Ishikawa (cell line): Measurements from ENCODE around the gene CRX.

Experiments
- CEBPB ChIP-seq: IDR thresholded peaks from 2 replicates; pipeline ENCODE4 v1.6.1; 2012
- CREB1 ChIP-seq: IDR thresholded peaks from 2 replicates; pipeline ENCODE4 v1.6.1; 2012; ENCODE audit warnings: low read depth
- EGR1 ChIP-seq: IDR thresholded peaks from 2 replicates; pipeline ENCODE4 v1.6.1; 2012
- EP300 ChIP-seq: IDR thresholded peaks from 2 replicates; pipeline ENCODE4 v1.6.1; 2012; ENCODE audit warnings: borderline replicate concordance
- FOXM1 ChIP-seq: IDR thresholded peaks from 2 replicates; pipeline ENCODE4 v1.6.1; 2012; ENCODE audit warnings: low read depth, borderline replicate concordance
- MAX ChIP-seq: IDR thresholded peaks from 2 replicates; pipeline ENCODE4 v1.6.1; 2012
- NFIC ChIP-seq: IDR thresholded peaks from 2 replicates; pipeline ENCODE4 v1.6.1; 2012
- RAD21 ChIP-seq: IDR thresholded peaks from 2 replicates; pipeline ENCODE4 v1.6.1; 2012; ENCODE audit warnings: low read depth
- TAF1 ChIP-seq: IDR thresholded peaks from 2 replicates; pipeline ENCODE4 v1.6.1; 2012; ENCODE audit warnings: low read depth, mild to moderate bottlenecking
- TCF12 ChIP-seq: IDR thresholded peaks from 2 replicates; pipeline ENCODE4 v1.6.1; 2012; ENCODE audit warnings: low read depth
- TEAD4 ChIP-seq: IDR thresholded peaks from 2 replicates; pipeline ENCODE4 v1.6.1; 2012
- YY1 ChIP-seq: IDR thresholded peaks from 2 replicates; pipeline ENCODE4 v1.6.1; 2012; ENCODE audit warnings: low read depth
- ZBTB7A ChIP-seq: IDR thresholded peaks from 2 replicates; pipeline ENCODE4 v1.6.1; 2012; ENCODE audit warnings: low read depth
- TF ChIP-seq, protein P1 (sequence below): IDR thresholded peaks from 2 replicates; pipeline ENCODE4 v1.6.1; 2012; ENCODE audit warnings: low read depth, mild to moderate bottlenecking
- TF ChIP-seq, protein P2 (sequence below): IDR thresholded peaks from 2 replicates; pipeline ENCODE4 v1.6.1; 2012

The CRX gene

DNA sequence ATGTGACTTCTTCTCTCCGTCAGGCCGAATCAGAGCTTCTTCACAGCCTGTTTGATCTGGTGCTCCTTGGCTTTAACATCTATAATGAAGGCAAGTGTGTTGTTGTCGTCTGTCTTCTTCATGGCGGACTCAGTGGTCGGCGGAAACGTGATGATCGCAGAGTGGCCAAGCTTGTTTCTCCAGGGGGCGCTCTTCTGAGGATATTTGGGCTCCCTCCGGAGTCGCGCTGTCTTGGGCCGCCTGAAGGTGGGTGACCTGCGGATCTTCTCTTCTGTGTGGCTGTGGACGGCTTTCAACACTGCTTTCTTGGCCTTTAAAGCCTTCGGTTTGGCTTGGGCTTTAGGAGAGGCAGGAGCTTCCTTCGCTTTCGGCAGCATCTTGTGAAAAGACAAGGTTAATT is 27.2 kb upstream of the CRX start:
- no peak for TF ChIP-seq NFIC

DNA sequence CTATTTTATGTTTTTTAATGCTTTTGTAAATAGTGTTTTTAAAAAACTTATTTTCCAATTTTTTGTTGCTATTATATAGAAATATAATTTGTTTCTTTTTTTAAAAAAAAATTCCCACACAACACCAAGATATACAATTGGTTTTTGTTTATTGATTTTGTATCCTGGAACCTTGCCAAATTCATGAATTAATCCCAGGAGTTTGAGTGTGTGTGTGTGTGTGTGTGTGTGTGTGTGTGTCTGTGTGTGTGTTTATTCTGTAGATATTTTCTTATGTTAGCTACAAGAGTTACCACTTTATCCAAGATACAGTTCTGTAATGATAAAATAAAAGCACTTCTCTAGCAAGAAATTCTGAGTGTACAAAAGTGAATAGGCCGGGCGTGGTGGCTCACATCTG is 25.0 kb upstream of the CRX start:
- TF ChIP-seq EGR1, result no peak

- TF ChIP-seq, protein P1, sequence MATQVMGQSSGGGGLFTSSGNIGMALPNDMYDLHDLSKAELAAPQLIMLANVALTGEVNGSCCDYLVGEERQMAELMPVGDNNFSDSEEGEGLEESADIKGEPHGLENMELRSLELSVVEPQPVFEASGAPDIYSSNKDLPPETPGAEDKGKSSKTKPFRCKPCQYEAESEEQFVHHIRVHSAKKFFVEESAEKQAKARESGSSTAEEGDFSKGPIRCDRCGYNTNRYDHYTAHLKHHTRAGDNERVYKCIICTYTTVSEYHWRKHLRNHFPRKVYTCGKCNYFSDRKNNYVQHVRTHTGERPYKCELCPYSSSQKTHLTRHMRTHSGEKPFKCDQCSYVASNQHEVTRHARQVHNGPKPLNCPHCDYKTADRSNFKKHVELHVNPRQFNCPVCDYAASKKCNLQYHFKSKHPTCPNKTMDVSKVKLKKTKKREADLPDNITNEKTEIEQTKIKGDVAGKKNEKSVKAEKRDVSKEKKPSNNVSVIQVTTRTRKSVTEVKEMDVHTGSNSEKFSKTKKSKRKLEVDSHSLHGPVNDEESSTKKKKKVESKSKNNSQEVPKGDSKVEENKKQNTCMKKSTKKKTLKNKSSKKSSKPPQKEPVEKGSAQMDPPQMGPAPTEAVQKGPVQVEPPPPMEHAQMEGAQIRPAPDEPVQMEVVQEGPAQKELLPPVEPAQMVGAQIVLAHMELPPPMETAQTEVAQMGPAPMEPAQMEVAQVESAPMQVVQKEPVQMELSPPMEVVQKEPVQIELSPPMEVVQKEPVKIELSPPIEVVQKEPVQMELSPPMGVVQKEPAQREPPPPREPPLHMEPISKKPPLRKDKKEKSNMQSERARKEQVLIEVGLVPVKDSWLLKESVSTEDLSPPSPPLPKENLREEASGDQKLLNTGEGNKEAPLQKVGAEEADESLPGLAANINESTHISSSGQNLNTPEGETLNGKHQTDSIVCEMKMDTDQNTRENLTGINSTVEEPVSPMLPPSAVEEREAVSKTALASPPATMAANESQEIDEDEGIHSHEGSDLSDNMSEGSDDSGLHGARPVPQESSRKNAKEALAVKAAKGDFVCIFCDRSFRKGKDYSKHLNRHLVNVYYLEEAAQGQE, result no peak
- TF ChIP-seq NFIC (no peak), EP300 (no peak), EGR1 (no peak), FOXM1 (no peak), ZBTB7A (no peak), CREB1 (no peak), MAX (no peak)
- TF ChIP-seq, protein P2, sequence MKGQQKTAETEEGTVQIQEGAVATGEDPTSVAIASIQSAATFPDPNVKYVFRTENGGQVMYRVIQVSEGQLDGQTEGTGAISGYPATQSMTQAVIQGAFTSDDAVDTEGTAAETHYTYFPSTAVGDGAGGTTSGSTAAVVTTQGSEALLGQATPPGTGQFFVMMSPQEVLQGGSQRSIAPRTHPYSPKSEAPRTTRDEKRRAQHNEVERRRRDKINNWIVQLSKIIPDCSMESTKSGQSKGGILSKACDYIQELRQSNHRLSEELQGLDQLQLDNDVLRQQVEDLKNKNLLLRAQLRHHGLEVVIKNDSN, result no peak
Measured at GRCh38 chr19:47797996-47798903, 23.5 kb upstream of the CRX start.

- TF ChIP-seq CREB1, result no peak
- no peak for TF ChIP-seq ZBTB7A
- no peak for TF ChIP-seq TCF12
Measured at GRCh38 chr19:47798904-47799266, 22.9 kb upstream of the CRX start.

DNA sequence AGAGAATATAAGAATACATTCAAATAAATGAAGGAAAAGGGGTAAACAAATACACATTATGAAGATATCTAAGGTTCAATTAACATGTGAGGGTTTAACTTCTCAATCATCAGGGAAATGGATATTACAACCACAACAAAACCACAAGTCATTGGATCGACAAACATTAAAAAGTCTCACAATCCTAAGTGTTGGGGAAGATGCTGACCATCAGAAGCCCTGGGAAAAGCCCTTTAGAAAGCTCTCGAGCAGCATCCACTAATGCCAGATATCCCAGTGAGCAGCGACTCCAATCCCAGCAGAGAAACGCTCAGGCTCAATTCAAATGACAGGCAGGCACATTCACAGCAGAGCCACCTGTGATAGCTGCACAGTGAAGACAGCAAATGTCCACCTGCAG is 20.5 kb upstream of the CRX start:
- no peak for TF ChIP-seq FOXM1
- TF ChIP-seq, protein P2, result no peak
- no peak for TF ChIP-seq NFIC
- no peak for TF ChIP-seq TAF1
- TF ChIP-seq MAX, result no peak
- TF ChIP-seq, protein P1, result no peak
- no peak for TF ChIP-seq RAD21
- no peak for TF ChIP-seq CREB1
- TF ChIP-seq CEBPB, result no peak
- no peak for TF ChIP-seq YY1
- no peak for TF ChIP-seq TCF12
- no peak for TF ChIP-seq ZBTB7A

DNA sequence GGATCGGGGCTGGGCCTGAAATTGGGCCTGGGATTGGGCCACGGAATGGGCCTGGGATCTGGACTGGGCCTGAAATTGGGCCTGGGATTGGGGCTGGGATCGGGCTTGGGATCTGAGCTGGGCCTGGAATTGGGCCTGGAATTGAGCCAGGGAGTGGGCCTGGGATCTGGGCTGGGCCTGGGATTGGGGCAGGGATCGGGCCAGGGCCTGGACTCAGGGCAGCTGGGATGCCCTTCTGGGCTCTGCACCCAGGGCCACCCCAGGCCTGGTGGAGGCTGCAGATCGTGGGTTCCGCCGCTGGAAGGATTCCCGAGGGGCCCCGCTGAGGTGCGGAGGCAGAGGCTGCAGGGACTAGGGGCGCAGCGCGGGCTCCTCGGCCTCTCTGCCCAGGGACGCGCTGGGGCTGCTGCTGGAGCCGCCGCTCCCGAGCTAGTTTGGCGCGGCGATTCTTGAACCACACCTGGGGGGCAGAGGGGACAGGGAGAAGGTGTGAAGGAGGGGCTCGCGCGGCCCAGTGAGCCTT is 19.2 kb upstream of the CRX start:
- TF ChIP-seq TEAD4 (no peak), CEBPB (no peak)
- TF ChIP-seq, protein P1, result no peak
